Parathyroid adenoma (tissue), 2 donors: ENCODE data around the gene EID2.

ENCODE experiments used
- H2AFZ ChIP-seq: fragments of 300-600 bp; sonication (generic); one replicate; pipeline ENCODE4 v1.7.0; 2017; ENCODE audit warnings: antibody characterized with exemption, mild to moderate bottlenecking
- H3K27ac ChIP-seq: fragments of 300-600 bp; sonication (generic); one replicate; pipeline ENCODE4 v1.7.0; 2017
- H3K27me3 ChIP-seq: fragments of 300-600 bp; sonication (generic); one replicate; pipeline ENCODE4 v1.7.0; 2017; ENCODE audit warnings: low read length; ENCODE audit not compliant: control insufficient read depth, insufficient read depth
- H3K36me3 ChIP-seq: fragments of 300-600 bp; sonication (generic); one replicate; pipeline ENCODE4 v1.7.0; 2017; ENCODE audit warnings: low read length; ENCODE audit not compliant: control insufficient read depth, insufficient read depth
- H3K4me1 ChIP-seq: fragments of 300-600 bp; sonication (generic); one replicate; pipeline ENCODE4 v1.7.0; 2017; ENCODE audit warnings: control low read depth
- H3K4me2 ChIP-seq: fragments of 300-600 bp; sonication (generic); one replicate; pipeline ENCODE4 v1.7.0; 2017; ENCODE audit warnings: low read length
- H3K4me3 ChIP-seq: fragments of 300-600 bp; sonication (generic); one replicate; pipeline ENCODE4 v1.7.0; 2017; ENCODE audit warnings: low read depth, low read length
- H3K79me2 ChIP-seq: fragments of 300-600 bp; sonication (generic); one replicate; pipeline ENCODE4 v1.7.0; 2017; ENCODE audit warnings: control low read depth
- H3K9ac ChIP-seq: fragments of 300-600 bp; sonication (generic); one replicate; pipeline ENCODE4 v1.7.0; 2017; ENCODE audit warnings: mild to moderate bottlenecking
- H3K9me3 ChIP-seq: fragments of 300-600 bp; sonication (generic); one replicate; pipeline ENCODE4 v1.7.0; 2017; ENCODE audit warnings: low read length; ENCODE audit not compliant: control insufficient read depth
- CTCF ChIP-seq: fragments of 300-600 bp; sonication (generic); IDR thresholded peaks from one replicate; pipeline ENCODE4 v1.7.0; 2017; ENCODE audit warnings: antibody characterized with exemption, mild to moderate bottlenecking
- donor health status: primary hyperparathyroidism.

The EID2 gene

GRCh38 chr19:39582442-39582841 lies 42.5 kb upstream of the EID2 start:
- TF ChIP-seq CTCF: no peak
- Histone ChIP-seq H2AFZ (no peak overlapping the region), H3K27ac (no peak overlapping the region), H3K4me2 (no peak overlapping the region), H3K79me2 (no peaks in the 10 kb centered on the region), H3K4me1 (no peaks in the 10 kb centered on the region), H3K9me3 (no peaks in the 10 kb centered on the region), H3K27me3 (no peaks in the 10 kb centered on the region), H3K4me3 (no peak overlapping the region), H3K36me3 (no peaks in the 10 kb centered on the region), H3K9ac (no peak overlapping the region)

- Histone ChIP-seq H3K4me2 (no peak overlapping the region), H3K9me3 (no peaks in the 10 kb centered on the region), H2AFZ (no peak overlapping the region), H3K4me3 (no peak overlapping the region), H3K9ac (no peak overlapping the region), H3K79me2 (no peaks in the 10 kb centered on the region), H3K27me3 (no peaks in the 10 kb centered on the region), H3K27ac (no peak overlapping the region), H3K4me1 (no peaks in the 10 kb centered on the region), H3K36me3 (no peaks in the 10 kb centered on the region)
- TF ChIP-seq CTCF: no peak
Measured at GRCh38 chr19:39568604-39569003, 28.6 kb upstream of the EID2 start.

DNA sequence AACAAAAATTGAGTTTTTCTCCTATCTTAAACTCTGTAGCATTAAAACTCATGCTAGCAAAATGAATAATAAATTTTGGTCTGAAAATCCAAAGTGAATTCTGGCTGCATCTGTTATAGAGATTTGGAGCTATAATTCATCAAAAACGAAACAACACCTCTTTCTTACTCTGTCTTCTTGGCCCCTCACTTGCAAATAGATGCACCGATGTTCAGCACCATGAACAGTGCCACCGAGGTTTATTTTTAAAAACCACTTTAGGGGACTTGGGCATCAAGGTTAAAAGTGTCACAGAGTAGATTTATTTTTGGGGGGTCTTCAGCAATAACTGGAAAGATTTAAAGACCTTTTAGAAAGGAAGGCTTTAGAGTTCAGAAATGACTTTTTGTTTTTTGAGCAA lies 26.1 kb upstream of the EID2 start:
- Histone ChIP-seq H3K9me3 (no peaks in the 10 kb centered on the region), H3K4me1 (no peaks in the 10 kb centered on the region), H3K27ac (no peak overlapping the region), H3K4me3 (no peak overlapping the region), H3K27me3 (no peaks in the 10 kb centered on the region), H3K4me2 (no peak overlapping the region), H3K36me3 (no peaks in the 10 kb centered on the region), H3K79me2 (no peaks in the 10 kb centered on the region), H2AFZ (no peak overlapping the region), H3K9ac (no peak overlapping the region)
- no peak for TF ChIP-seq CTCF

DNA sequence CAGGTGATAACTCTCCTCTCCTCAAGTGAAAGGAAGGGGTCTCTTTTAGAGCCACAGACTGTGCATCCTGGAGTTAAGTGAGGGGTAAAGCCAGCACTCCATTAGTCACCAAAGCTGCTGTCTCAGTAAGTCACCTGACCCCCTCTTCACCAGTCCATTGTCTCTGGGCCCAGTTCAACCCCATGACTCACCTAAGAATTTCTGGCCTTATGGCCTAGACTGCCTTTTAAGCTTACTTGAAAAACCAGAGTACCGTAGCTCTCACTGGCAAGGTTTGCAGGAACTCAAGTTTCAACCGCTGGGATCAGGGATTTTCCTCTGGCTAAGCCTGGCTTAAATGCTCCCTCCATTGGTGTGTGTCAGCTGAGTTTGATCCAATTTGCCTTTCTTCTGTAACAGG lies 23.4 kb upstream of the EID2 start:
- Histone ChIP-seq H3K4me3 (no peak overlapping the region), H3K9me3 (no peaks in the 10 kb centered on the region), H3K27me3 (no peaks in the 10 kb centered on the region), H3K79me2 (no peaks in the 10 kb centered on the region), H2AFZ (no peak overlapping the region), H3K4me1 (peaks cover 6% of the 10 kb centered on the region), H3K36me3 (no peaks in the 10 kb centered on the region), H3K9ac (no peak overlapping the region), H3K4me2 (no peak overlapping the region), H3K27ac (no peak overlapping the region)
- no peak for TF ChIP-seq CTCF

DNA sequence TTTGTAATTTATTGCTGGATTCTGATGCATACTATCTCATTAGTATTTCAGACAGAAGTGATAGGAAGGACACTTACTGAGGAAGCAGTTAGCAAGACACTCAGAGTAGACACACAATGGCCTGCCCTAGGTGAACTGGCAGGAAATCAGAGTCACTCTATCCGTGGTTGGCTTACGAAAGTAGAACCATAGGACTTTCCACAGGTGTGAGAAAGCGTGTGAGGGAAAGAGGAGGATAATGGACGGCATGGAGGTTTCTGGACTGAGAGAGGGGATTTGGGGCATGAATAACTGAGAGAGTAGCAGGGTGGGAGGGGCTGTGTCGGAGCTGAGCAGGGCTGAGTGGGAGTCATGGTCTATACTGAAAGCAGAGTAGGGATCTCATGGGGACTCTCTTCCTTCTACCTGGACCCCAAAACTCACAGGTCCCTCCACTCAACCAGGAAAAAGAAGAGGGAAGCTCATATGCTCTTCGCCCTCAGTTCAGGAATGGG lies 18.7 kb upstream of the EID2 start:
- no peaks in the 10 kb centered on the region for H3K9me3 ChIP-seq
- H3K4me3 ChIP-seq: peak overlapping the region; percentile 21
- no peaks in the 10 kb centered on the region for H3K36me3 ChIP-seq
- peaks cover 13% of the 10 kb centered on the region for H3K4me1 ChIP-seq
- peak overlapping the region; percentile 48 for H3K27ac ChIP-seq
- no peak for TF ChIP-seq CTCF
- peak overlapping the region; percentile 89 for H2AFZ ChIP-seq
- H3K27me3 ChIP-seq: no peaks in the 10 kb centered on the region
- no peak overlapping the region for H3K9ac ChIP-seq
- H3K4me2 ChIP-seq: peak overlapping the region; percentile 12
- no peaks in the 10 kb centered on the region for H3K79me2 ChIP-seq
